NCI-H146 treated with DMSO at 0.1 percent for 48 hours (cell line): ENCODE data around the gene ACP3.
A peak's percentile ranks its signal among the peaks of the same experiment; 100 is the strongest.
"Not testable (repeated sequence)": the region's sequence is repeated elsewhere in the genome, so short reads cannot be mapped to it uniquely, and the experiment has no call there.

Source experiments
- DNase-seq: peaks from one replicate; lab custom pipeline; 2025; ENCODE audit not compliant: unreplicated experiment; lab: John Stamatoyannopoulos, UW

ACP3 gene, protein sequence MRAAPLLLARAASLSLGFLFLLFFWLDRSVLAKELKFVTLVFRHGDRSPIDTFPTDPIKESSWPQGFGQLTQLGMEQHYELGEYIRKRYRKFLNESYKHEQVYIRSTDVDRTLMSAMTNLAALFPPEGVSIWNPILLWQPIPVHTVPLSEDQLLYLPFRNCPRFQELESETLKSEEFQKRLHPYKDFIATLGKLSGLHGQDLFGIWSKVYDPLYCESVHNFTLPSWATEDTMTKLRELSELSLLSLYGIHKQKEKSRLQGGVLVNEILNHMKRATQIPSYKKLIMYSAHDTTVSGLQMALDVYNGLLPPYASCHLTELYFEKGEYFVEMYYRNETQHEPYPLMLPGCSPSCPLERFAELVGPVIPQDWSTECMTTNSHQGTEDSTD

DNA sequence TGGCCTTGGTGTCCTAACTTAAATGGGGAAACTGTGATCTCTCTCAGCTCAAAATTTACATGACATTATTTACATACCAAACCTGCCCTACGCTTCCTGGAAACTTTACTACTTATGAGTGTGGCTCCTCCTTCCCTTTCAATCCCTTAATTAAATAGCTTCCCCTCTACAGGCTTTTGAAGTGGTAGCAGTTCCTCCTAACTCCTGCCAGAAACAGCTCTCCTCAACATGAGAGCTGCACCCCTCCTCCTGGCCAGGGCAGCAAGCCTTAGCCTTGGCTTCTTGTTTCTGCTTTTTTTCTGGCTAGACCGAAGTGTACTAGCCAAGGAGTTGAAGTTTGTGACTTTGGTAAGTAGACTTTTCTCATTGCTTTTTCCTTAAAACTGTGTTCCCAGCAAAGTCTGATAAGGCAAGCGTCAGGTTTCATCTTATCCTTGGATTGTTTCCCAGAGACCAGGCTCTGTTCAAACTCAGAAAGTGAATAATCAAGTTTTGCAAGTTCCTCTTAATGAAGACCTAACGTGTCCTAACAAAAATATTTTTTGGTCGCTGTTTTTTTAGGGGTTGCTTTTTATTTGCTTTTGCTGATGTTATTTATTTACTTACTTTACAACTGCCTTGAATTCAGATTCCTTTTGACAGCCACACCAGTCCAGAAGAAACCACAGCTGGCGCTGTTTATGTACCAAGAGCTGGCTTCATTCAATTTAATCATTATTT is at the start of gene ACP3:
ACP3 (plus strand) TSS at position 179 of the 720 bp plus-strand sequence; CDS start at position 229, 50 bp downstream.
- no peak for DNase-seq

DNA sequence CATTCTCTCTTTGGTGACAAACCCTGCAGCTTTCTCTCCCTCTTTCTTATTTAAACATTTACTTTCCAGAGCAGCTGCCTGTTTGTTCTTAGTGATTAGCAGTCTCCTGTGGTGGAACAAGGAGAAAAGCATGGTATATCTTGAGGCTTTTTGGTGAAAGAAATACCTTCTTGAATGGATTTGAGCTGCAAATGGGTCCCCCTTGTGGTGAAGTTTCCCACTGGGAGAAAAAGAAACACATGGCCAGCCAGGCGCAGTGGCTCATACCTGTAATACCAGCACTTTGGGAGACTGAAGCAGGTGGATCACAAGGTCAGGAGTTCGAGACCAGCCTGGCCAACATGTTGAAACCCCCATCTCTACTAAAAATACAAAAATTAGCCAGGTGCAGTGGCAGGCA is 48.3 kb upstream of the ACP3 start:
- no peak for DNase-seq

DNA sequence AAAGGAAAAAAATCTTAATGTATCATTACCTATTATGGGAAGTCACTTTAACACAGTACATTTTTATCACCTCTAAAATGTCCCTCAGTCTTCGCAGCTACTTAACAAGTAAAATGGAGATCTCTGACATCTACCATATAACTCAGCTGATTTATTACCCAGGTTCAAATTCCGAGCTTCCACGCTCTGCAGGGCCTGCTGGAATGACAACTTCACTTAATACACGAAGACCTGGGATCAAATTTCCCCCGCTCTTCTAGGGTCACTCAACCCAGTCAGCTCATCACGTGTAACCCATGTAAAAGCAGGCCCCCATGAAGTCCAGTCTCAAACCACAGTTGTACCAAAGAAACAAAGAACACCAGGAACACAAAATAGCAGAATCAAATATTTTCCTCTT is 44.2 kb upstream of the ACP3 start:
- DNase-seq: no peak

DNA sequence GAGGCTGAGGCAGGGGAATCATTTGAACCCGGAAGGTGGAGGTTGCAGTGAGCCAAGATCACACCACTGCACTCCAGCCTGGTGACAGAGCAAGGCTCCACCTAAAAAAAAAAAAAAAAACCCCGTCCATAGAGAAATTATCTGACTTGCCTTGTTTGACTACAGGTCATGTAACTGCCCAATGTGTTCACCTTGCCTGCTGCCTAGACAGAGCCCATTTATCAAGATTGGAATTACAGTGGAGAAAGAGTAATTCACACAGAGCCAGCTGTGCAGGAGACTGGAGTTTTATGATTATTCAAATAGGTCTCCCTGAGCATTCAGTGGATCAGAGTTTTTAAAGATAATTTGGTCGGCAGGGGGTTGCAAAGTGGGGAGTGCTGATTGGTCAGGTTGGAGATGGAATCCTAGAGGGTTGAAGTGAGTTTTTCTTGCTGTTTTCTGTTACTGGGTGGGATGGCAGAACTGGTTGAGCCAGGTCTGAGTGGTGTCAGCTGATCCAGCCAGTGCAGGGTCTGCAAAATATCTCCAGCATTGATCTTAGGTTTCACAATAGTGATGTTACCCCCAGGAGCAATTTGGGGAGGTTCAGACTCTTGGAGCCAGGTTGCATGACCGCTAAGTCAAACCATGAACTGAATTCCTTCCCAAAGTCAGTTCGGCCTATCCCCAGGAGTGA is 40.8 kb upstream of the ACP3 start:
- no peak for DNase-seq

DNA sequence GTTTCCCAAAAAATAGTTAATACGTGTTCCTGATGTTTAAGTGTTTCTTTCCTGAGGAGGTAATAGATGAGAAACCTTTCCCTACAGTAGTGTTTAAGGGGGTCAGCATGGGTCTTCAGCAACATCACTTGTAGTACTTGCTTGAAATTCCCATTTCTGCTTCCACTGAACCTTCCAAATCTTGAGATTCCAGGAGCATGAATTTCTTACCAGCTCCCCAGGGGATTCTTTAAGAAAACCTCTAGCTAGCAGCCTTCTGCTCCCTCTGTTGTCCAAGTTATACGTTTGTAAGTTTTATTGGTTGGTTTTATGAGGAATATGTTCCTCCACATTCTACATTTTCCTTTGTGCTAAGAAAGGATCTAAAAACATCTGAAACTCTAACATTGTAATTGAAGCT is 38.2 kb upstream of the ACP3 start:
- no peak for DNase-seq

DNA sequence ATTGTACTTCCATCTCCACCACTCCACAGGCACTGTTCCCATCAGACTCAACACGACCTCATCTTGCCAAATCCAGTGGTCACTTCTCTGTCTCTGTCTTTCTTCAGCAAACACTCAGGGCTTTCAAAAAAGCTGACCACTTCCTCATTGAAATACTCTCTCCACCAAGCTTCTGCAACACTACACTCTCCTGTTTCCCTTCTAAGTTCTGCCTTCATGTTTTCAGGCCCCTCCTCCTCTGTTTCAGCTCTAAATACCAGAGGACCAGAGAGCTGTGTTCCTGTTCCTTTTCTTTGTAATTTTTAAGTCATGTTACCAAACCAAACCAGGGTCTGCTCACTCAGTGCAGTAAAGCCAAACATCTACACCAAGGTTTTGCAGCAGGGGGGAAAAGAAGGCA is 33.8 kb upstream of the ACP3 start:
- no peak for DNase-seq

DNA sequence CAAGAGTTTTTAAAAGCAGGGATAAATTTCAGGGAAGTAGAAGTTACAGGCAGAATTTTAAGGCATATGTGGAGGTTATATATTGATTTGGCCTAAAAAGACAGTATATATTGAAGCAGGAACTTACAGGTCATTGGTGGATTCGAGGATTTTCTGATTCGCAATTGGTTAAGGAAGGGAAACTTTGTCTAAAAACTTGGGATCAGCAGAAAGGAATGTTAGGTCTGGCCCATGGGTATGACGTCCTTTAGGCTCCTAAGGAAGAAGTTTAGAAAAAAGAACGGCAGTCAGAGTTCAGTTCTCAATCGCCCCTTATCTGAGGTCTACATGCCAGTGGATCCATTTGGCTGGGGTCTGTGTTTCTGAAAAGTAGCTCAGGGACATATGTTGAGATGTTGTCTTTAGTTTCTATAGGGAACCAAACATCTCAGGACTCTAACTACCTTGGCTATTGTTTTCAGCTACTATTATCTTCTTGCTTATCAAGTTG is 33.2 kb upstream of the ACP3 start:
- no peak for DNase-seq

DNA sequence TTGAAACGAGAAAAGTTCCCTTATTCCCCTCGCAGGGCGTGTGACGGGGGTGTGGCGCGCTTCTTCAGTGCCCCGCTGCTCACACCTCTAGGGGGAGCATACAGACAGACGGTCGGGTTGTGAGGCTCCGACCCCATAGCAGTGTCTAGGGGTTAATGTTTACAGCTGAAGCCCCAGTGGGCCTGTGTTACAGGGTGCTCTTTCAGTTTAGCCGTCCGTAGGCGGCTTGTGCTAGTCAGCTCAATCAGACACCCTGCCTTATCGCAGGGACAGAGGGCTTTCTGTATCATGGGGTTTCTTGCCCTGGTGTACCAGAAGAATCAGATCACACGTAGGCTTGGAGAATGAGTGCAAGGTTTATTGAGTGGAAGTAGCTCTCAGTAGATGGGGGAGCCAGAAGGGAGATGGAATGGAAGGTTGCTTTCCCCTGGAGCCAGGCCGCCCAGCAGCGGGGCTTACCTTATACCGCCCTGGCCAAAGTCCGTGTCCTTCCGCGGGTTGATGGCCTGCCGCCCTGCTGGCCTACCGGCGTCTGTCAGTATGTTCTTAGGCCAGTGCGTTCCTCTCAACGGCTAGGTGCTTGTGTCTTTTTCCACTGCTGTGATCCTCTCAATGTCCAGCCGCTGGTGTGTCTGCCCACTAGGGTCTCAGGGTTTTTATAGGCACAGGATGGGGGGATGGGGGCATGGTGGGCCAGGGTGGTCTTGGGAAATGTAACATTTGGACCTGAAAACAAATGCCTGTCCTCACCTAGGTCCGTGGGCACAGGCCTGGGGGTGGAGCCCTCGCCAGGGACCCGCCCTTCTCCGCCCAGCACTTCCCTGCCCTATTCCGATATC is 32.2 kb upstream of the ACP3 start:
- DNase-seq: no peak

DNA sequence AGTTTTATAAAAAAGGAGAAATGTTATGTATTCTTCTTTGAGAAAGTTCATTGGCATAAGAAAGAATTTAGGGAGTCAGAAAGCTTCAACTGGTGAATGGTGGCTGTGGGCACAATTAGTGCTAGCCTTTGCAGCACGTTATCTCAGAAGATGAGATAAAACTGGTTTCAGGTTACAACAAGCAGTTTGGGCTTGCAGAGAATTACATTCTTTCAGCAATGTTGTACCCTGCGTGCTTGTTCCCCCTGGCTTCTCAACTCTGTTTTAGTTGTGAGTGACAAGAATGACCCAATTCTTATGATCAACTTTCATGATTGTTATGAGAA is 31.6 kb upstream of the ACP3 start:
- peak; percentile 70 for DNase-seq

DNA sequence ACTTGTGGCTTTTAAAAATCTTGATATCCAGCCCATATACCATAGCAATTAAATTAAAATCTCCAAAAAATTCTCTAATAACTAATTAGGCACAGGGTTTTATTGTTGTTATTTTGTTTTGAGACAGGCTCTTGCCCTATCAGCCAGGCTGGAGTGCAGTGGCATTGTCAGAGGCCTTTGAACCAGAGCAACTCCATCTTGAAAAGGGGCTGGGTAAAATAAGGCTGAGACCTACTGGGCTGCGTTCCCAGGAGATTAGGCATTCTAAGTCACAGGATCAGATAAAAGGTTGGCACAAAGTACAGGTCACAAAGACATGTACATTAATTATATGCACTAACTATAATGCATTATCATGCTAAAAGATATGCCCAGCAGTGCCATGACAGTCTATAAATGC is 31.2 kb upstream of the ACP3 start:
- no peak for DNase-seq

DNA sequence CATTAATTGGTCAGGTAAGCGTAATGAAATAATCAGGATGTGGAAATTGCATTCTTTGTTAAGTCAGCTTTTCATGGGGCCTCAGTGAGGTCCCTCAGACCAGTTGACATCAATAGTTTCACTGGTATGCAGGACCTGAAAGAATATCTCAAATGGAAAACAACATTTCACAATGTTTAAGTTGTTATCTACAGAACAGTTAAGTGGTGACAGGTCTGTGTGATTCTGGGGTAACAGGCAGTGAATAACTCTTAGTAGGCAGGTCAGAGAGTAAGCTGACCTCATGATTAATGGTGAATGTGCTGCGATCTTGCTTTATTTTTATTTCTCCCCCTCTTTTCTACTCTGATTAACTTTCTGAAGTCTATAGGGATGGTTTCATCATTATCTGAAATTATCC is 28.9 kb upstream of the ACP3 start:
- DNase-seq: no peak

DNA sequence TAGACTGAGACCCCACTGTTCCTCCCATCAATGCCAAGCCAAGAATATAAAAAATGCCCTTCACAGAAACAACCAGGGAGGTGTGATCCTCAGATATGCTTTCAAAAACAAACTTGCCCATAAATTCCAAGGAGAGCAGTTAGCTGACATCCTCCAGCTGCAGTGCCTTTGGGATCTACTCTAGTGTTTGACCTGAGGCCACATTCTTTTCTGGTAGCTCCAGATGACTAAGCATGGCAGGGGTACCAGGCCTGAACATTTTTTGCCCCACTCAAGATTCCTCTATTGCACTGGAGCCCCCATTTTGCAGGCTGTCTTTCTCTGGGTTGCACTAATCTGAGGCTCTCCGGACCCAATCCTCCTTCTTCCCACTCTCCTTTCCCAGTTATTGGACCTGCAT is 27.9 kb upstream of the ACP3 start:
- DNase-seq: no peak

DNA sequence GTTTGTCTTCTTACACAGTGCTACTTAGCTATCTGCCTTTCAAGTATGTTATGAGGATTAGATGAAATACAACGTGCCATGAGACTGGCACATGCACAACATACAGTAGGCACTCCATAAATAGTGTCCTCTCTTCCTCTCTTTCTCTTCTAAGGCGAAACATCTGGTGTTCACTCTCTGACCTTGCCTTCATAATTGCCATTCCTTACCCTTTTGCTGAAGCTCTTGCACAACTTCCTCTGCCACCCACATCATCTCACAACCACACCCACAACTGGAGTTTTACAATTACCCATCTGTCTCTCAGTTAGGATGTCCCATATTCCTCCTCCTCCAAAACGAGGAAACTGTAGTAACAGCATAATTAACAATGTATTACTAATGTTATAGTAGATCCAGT is 26.4 kb upstream of the ACP3 start:
- DNase-seq: no peak

DNA sequence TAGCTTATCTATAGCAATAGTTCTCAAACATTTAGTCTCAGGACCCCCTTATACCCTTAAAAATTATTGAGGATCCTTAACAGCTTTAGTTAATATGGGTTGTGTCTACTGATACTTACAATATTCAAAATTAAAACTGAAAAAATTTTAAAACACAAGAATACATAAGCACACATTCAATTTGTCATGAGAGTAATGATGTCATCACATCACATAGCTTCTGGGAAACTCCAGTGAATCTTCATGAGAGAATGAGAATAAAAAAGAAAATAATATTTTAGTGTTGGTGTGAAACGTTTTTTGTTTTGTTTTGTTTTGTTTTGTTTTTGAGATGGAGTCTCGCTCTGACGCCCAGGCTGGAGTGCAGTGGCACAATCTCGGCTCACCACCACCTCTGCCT is 25.2 kb upstream of the ACP3 start:
- DNase-seq: no peak

DNA sequence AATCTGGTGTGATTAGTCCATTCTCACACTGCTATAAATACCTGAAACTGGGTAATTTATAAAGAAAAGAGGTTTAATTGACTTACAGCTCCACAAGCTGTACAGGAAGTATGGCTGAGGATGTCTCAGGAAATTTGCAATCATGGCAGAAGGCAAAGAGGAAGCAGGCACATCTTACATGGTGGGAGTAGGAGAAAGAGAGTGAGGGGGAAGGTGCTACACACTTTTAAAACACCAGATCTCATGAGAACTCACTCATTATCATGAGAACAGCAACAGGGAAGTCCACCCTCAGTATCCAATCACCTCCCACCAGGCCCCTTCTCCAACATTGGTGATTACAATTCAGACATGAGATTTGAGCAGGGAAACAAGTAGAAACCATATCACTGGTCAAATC is 24.0 kb upstream of the ACP3 start:
- DNase-seq: no peak

DNA sequence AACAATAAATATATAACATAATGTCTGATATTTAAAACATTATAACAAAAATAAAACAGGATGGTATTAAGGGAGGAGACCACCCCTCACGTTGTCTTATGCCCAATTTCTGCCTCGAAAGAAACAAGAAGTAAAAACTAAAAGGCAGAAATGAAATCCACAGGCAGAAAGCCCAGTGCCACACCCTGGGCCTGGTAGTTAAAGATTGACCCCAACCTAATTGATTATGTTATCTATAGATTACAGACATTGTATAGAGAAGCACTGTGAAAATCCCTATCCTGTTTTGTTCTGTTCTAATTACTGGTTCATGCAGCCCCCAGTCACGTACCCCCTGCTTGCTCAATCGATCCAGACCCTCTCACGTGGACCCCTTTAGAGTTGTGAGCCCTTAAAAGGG is 22.3 kb upstream of the ACP3 start:
- no peak for DNase-seq

DNA sequence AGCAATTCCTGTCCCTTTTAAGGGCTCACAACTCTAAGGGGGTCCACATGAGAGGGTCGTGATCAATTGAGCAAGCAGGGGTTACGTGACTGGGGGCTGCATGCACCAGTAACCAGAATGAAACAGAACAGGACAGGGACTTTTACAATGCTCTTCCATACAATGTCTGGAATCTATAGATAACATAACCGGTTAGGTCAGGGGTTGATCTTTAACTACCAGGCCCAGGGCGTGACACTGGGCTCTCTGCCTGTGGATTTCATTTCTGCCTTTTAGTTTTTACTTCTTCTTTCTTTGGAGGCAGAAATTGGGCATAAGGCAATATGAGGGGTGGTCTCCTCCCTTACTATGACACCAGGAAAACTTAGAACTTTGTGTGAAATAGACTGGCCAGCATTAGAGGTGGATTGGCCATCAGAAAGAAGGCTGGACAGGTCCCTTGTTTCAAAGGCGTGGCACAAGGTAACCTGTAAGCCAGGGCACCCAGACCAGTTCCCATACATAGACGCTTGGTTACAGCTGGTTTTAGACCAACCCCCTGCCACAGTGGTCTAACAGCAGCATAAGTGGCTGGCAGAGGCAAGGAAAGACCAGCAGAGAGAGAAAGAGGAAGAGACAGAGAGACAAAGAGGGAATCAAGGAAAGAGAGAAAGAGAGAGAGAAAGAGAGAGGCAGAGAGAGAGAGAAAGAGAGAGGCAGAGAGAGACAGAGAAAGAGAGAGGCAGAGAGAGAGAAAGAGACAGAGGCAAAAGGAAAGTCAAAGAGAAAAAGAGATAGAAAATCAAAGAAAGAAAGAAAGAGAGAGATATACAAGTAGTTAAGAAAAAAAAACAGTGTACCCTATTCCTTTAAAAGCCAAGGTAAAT is 13.6 kb upstream of the ACP3 start:
- not testable (repeated sequence) for DNase-seq

DNA sequence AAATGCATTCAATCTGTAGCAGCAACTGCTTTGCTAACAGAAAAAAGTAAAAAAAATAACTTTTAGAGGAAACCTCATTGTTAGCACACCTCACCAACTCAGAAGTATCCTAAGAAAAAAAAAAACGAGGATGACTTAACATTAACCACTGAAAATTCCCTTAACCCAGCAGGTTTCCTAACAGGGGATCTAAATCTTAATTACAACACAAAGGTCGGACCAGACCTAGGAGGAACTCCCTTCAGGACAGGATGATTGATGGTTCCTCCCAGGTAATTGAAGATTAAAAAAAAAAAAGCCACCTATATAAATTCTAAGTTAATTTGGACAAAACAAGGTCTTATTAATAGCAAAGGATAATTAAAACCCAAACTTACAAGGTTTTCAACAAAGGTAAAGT is 12.9 kb upstream of the ACP3 start:
- DNase-seq: not testable (repeated sequence)

DNA sequence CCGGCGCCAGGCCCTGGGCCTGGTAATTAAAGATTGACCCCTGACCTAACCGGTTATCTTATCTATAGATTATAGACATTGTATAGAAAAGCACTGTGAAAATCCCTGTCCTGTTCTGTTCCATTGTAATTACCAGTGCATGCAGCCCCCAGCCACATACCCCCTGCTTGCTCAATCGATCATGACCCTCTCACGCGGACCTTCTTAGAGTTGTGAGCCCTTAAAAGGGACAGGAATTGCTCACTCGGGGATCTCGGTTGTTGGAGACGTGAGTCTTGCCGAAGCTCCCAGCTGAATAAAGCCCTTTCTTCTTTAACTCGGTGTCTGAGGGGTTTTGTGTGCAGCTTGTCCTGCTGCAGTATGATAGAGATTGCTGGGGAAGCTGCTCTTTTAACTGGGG is 7.2 kb upstream of the ACP3 start:
- not testable (repeated sequence) for DNase-seq

DNA sequence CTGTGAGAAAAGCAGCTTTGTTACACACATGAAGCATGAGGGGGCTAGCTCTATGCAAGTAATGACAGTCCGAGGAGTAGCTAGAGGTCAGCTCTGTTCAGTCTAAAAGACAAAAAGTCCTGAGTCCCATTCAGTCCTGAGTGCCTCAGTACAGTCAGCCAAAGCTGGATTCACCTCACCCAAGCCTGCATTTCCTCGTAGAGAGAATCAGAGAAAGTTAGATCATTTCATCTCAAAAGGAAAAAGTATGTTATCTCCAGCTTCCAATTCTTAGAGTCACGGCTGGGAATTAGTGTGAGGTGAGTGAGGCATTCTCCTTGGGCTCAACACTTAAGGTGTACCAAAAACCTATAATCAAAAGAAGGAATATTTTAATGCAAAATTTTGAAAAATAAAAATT is 5.9 kb upstream of the ACP3 start:
- DNase-seq: no peak
